ENCODE data around the gene COBLL1. TPM values are rescaled to one million over a fixed set of nuclear protein-coding genes. Genes with fewer than 3 reads are reported as not detected.

COBLL1 gene
- total RNA-seq, 1 donor, result 13.4 TPM

- DNase-seq (ENCODE audit: low read depth), result no peak
- no peak for TF ChIP-seq CTCF (IDR thresholded peaks at IDR 0.05; ENCODE audit: insufficient read depth, low read depth, low read length)
- H3K4me3 ChIP-seq (ENCODE audit: low read depth, low read length), result no peak overlapping the region
Observed at GRCh38 chr2:164836907-164837306, 4.7 kb downstream of the COBLL1 start.

- no peak for DNase-seq (ENCODE audit: low read depth)
- H3K4me3 ChIP-seq (ENCODE audit: low read depth, low read length), result no peak overlapping the region
- TF ChIP-seq CTCF (IDR thresholded peaks at IDR 0.05; ENCODE audit: insufficient read depth, low read depth, low read length), result no peak
Observed at GRCh38 chr2:164835302-164835701, 6.3 kb downstream of the COBLL1 start.

GRCh38 chr2:164831887-164832286, 9.7 kb downstream of the COBLL1 start:
- no peak overlapping the region for H3K4me3 ChIP-seq (ENCODE audit: low read depth, low read length)
- DNase-seq (ENCODE audit: low read depth), result no peak
- no peak for TF ChIP-seq CTCF (IDR thresholded peaks at IDR 0.05; ENCODE audit: insufficient read depth, low read depth, low read length)

- TF ChIP-seq CTCF (IDR thresholded peaks at IDR 0.05; ENCODE audit: insufficient read depth, low read depth, low read length), result no peak
- no peak for DNase-seq (ENCODE audit: low read depth)
- H3K4me3 ChIP-seq (ENCODE audit: low read depth, low read length), result no peak overlapping the region
Observed at GRCh38 chr2:164831180-164831579, 10.4 kb downstream of the COBLL1 start.

- DNase-seq (ENCODE audit: low read depth), result peak; percentile 61
- TF ChIP-seq CTCF (IDR thresholded peaks at IDR 0.05; ENCODE audit: insufficient read depth, low read depth, low read length), result no peak
- H3K4me3 ChIP-seq (ENCODE audit: low read depth, low read length), result no peak overlapping the region
Observed at GRCh38 chr2:164826293-164827243, 15.1 kb downstream of the COBLL1 start.

- DNase-seq (ENCODE audit: low read depth), result no peak
- no peak overlapping the region for H3K4me3 ChIP-seq (ENCODE audit: low read depth, low read length)
- no peak for TF ChIP-seq CTCF (IDR thresholded peaks at IDR 0.05; ENCODE audit: insufficient read depth, low read depth, low read length)
Observed at GRCh38 chr2:164824872-164825271, 16.8 kb downstream of the COBLL1 start.

Measured in fibroblast of villous mesenchyme (primary cell).